GM10248 (cell line): Measurements from ENCODE around the gene MOV10L1.

ENCODE experiments used
- CTCF ChIA-PET: fragments of 300-600 bp; sonication (Branson Sonifier 250); formaldehyde crosslinking; extraction: SDS; loops from one replicate; lab custom pipeline; 2021; ENCODE audit warnings: antibody characterized with exemption; lab: Yijun Ruan, JAX
- POLR2A ChIA-PET: fragments of 350-650 bp; sonication (Branson Sonifier 250); formaldehyde crosslinking; extraction: SDS; loops from one replicate; lab custom pipeline; 2020; ENCODE audit warnings: antibody characterized with exemption; lab: Yijun Ruan, JAX
- DNase-seq: peaks from one replicate; pipeline ENCODE4 v3.0.0; 2012; ENCODE audit errors: extremely low spot score
- CTCF ChIP-seq: IDR thresholded peaks from 2 replicates; pipeline ENCODE4 v1.5.1; 2012; ENCODE audit warnings: mild to moderate bottlenecking, low read depth; ENCODE audit errors: extremely low read depth, missing control alignments, control extremely low read depth

The MOV10L1 gene

GRCh38 chr22:50153756-50154140, 63.9 kb downstream of the MOV10L1 start:
- CTCF ChIA-PET, result interaction anchor here (1.4 kb wide), 2 partner anchors 55 to 58 kb away, joined by 3 read pairs; no protein-coding TSS in a partner anchor
- no peak for TF ChIP-seq CTCF
- no peak for DNase-seq
- POLR2A ChIA-PET, result no interaction called here

- ChIA-PET POLR2A (interaction anchor here (0.6 kb wide), 1 partner anchor 240 kb away, joined by 4 read pairs; the partner anchor contains the start of genes ALG12 and CRELD2), CTCF (interaction anchor here (0.9 to 1.7 kb wide), 5 partner anchors 9 to 390 kb away, joined by 3 to 5 read pairs (median 4); no protein-coding TSS in a partner anchor)
- DNase-seq, result no peak
- no peak for TF ChIP-seq CTCF
Observed at GRCh38 chr22:50157709-50158375, 68.0 kb downstream of the MOV10L1 start.

- ChIA-PET CTCF (interaction anchor here (1.0 kb wide), 1 partner anchor 11 kb away, joined by 3 read pairs; no protein-coding TSS in a partner anchor), POLR2A (no interaction called here)
- DNase-seq, result no peak
- no peak for TF ChIP-seq CTCF
Observed at GRCh38 chr22:50160947-50161346, 71.1 kb downstream of the MOV10L1 start.

- ChIA-PET CTCF (interaction anchor here (1.0 kb wide), 1 partner anchor 12 kb away, joined by 3 read pairs; no protein-coding TSS in a partner anchor), POLR2A (no interaction called here)
- DNase-seq, result no peak
- TF ChIP-seq CTCF, result no peak
Observed at GRCh38 chr22:50161508-50162390, 71.9 kb downstream of the MOV10L1 start.

GRCh38 chr22:50162391-50162956, 72.7 kb downstream of the MOV10L1 start:
- TF ChIP-seq CTCF, result no peak
- POLR2A ChIA-PET, result no interaction called here
- DNase-seq, result no peak
- CTCF ChIA-PET, result no interaction called here

GRCh38 chr22:50165436-50166123, 75.8 kb downstream of the MOV10L1 start:
- DNase-seq, result no peak
- ChIA-PET POLR2A (no interaction called here), CTCF (interaction anchor here (1.5 kb wide), 2 partner anchors 17 to 25 kb away, joined by 4 to 5 read pairs; no protein-coding TSS in a partner anchor)
- no peak for TF ChIP-seq CTCF
